Spinal cord (tissue), 10 donors: ENCODE data around the gene PTPN20. TPM values are rescaled to one million over a fixed set of nuclear protein-coding genes. Genes with fewer than 3 reads are reported as not detected.

Source experiments
- DNase-seq, 6 donors: peaks; one replicate each; pipeline versions ENCODE4 v3.0.0 to v3.0.0-alpha.2; 2013 to 2015; ENCODE audit warnings: low spot score in 6 of 6, low read depth in 4 of 6
- H3K27ac ChIP-seq: one replicate; pipeline ENCODE4 v1.5.1; 2013; ENCODE audit warnings: low read depth, low read length, control low read depth
- H3K27me3 ChIP-seq: one replicate; pipeline ENCODE4 v1.6.1; 2013; ENCODE audit warnings: low read length; ENCODE audit not compliant: control insufficient read depth, insufficient read depth
- H3K36me3 ChIP-seq: one replicate; pipeline ENCODE4 v1.6.1; 2013; ENCODE audit warnings: low read length; ENCODE audit not compliant: control insufficient read depth, insufficient read depth
- H3K4me1 ChIP-seq: one replicate; pipeline ENCODE4 v1.6.1; 2013; ENCODE audit warnings: low read length; ENCODE audit not compliant: control insufficient read depth, insufficient read depth
- H3K4me3 ChIP-seq: one replicate; pipeline ENCODE4 v1.5.1; 2013; ENCODE audit warnings: low read depth, low read length, control low read depth
- H3K9me3 ChIP-seq: one replicate; pipeline ENCODE4 v1.6.1; 2013; ENCODE audit warnings: low read length; ENCODE audit not compliant: control insufficient read depth, insufficient read depth
- WGBS: methylation state at CpG from one replicate; pipeline ENCODE4 v1.1.5; 2013; ENCODE audit warnings: missing lambda C conversion rate; ENCODE audit not compliant: insufficient coverage; 5-methylcytosine and 5-hydroxymethylcytosine counted together
- polyA plus RNA-seq, 2 donors: library from polyadenylated mRNA; unstranded; fragments of 120-200 nt; gene quantifications; one replicate each; pipeline ENCODE4 v1.2.1, GENCODE V29; 2013; ENCODE audit not compliant: insufficient read length in 2 of 2
- total RNA-seq, 2 donors: library from RNA; depleted of rRNA in 1 of 2; stranded (reverse); fragments of 120-200 nt in 1 of 2; fragments of >200 nt in 1 of 2; gene quantifications; one replicate each; pipeline versions ENCODE4 v1.2.3 to v1.2.4, GENCODE V29; 2013 to 2014
- donor health status: healthy.

Gene PTPN20
- total and polyA plus RNA-seq, 4 donors: 7.4 to 20.0 (median 12.2) TPM

DNA sequence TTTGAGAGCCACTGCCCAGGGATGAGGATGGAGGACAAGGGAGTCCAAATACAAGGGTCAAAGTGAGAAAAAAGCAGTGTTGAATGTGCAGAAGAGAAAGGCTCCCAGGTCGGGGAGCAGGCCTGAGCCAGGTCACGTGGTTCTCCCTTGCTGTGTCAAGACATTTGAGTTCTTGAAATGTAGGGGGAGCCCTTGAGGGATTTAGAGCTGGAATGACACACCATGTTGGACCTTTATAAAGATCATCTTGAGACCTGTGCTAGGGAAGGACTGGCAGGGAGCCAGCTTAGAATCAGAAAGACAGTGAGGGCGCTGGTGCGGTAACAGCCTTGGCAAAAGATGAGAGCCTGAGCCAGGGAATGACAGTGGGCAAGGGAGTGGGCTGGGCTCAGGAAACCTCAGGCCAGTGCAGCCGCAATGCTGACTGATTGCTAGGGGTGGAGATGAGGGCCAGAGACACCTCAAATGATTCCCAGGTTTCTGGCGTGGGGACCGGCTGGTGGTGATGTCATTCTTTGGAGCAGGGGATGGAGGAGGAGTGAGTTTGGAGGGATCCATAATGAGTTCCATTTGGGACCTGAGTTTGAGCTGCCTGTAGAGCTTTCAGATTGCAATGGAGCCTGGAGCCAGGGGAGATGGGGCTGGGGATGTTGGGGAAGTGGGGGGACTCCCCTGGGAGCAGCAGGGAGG is 120.1 kb downstream of the PTPN20 start:
- no peaks in the 10 kb centered on the region for H3K36me3 ChIP-seq
- peaks cover 20% of the 10 kb centered on the region for H3K4me1 ChIP-seq
- 60% methylated on average over 7 of the region's 7 CpGs for WGBS
- peak in 1 of 6 donors; percentile 62 for DNase-seq
- H3K27ac ChIP-seq: no peak overlapping the region
- no peak overlapping the region for H3K4me3 ChIP-seq
- no peaks in the 10 kb centered on the region for H3K27me3 ChIP-seq
- no peaks in the 10 kb centered on the region for H3K9me3 ChIP-seq

DNA sequence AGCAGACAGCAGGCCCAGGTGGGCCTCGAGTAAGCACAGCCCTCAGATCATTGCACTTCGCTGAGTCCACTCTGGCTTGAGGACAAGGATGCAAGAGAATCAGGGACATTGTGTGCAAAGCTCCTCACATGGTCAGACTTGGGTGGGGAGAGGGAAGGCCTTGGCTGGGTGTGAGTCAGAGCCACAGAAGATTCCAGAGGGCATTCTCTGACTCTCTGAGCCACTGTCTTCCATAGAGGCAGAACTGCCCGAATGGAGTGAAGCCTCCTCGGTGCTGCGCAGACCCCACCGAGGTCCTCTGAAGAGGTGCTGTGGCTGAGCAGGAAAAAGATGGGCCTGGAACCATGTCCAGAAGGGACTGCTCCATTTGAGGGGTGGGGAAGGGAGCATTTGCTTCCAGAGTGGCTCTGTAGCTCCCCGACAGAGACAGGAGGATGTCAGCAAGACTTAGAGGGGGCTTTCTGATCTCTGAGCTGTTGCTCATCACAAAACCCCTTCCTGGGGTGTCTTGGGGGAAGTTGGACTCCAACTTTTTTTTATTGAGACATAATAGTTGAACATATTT is 120.8 kb downstream of the PTPN20 start:
- Histone ChIP-seq H3K27me3 (no peaks in the 10 kb centered on the region), H3K36me3 (no peaks in the 10 kb centered on the region), H3K4me3 (no peak overlapping the region), H3K4me1 (peaks cover 20% of the 10 kb centered on the region), H3K9me3 (no peaks in the 10 kb centered on the region), H3K27ac (no peak overlapping the region)
- DNase-seq: no peak
- 92% methylated on average over 7 of the region's 7 CpGs for WGBS

DNA sequence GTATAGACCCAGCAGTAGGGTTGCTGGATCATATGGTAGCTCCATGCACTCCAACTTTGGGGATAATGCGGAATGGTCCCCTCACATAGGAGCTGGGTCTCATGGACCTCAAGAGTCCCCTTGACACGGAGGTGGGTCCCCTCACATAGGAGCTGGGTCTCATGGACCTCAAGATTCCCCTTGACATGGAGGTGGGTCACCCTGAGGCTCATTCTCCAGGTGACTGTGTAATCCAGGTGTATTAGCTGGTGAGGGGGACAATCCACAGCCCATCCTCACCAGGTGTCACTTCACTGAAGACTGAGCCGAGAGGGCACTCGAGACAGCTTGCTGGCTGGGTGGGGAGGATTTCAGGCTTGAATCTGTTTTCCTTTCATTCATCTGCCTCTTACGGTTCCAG is 121.9 kb downstream of the PTPN20 start:
- no peaks in the 10 kb centered on the region for H3K27me3 ChIP-seq
- no peak for DNase-seq
- H3K36me3 ChIP-seq: no peaks in the 10 kb centered on the region
- no peaks in the 10 kb centered on the region for H3K9me3 ChIP-seq
- no peak overlapping the region for H3K27ac ChIP-seq
- no peak overlapping the region for H3K4me3 ChIP-seq
- WGBS: 94% methylated on average over 3 of the region's 5 CpGs
- peaks cover 20% of the 10 kb centered on the region for H3K4me1 ChIP-seq

DNA sequence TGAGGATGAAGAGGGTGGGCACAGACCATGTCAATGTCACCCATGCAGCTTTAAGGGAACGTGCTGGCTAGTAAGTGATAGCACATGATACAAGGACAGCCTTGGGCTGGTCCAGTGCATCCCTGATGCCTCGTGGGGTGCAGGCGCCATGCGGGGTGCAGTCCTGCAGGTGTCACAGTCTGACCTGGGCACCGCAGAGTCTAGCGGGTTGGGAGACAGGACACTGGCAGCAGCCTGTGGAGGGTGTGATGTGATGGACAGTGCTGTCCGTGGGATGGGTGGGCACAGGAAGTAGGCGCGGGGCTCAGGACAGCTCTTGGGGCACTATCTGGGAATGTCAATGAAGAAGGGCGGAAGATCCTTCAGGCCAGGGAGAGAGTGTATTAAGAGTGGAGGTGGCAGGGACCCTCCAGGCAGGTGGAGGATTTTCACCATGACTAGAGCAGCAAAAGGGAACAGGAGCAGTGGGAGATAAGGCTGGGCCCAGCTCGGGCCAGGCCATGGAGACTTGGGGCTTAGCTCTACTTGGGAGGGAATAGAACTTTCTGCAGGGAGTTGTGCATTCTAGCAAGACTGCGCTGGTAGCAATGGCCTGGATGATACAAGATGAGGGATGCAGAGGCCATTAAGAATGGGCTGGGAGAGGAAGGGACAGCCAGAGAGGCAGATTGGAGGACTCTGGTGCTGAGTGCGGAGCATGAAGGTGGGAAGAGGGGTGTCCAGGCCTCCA is 122.5 kb downstream of the PTPN20 start:
- Histone ChIP-seq H3K27me3 (no peaks in the 10 kb centered on the region), H3K27ac (no peak overlapping the region), H3K36me3 (no peaks in the 10 kb centered on the region), H3K4me3 (no peak overlapping the region), H3K4me1 (peaks cover 20% of the 10 kb centered on the region), H3K9me3 (no peaks in the 10 kb centered on the region)
- DNase-seq: no peak
- WGBS: 93% methylated on average over 13 of the region's 13 CpGs

DNA sequence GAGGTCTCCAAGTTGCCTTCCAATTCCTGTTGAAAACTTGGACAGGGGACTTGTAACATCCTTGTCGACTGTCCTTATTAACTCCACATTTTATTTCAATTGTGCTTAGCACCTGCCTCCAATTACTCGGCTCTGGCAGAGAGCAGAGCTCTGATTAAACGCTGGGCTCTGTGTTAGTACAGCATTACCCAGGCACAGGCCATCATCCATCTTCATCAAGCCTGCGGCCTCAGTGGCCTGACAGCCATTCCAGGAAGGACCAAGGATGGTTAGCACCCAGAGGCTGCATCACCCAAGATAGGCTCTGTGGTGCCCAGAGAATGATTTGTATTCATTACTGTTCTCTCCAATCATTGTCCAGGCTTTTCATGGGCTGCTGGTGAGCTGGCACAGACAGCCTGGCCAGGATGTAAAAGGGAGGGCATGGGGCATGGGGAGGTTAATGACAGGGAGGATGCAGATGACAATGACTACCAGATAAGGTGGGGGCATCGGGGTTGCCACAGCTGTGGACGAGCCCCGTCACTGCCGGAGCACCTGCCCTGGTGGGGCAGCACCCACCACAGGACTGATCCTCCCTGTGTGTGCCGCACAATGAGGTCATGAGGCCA is 123.3 kb downstream of the PTPN20 start:
- Histone ChIP-seq H3K4me1 (peaks cover 21% of the 10 kb centered on the region), H3K27me3 (no peaks in the 10 kb centered on the region), H3K36me3 (no peaks in the 10 kb centered on the region), H3K27ac (no peak overlapping the region), H3K9me3 (no peaks in the 10 kb centered on the region), H3K4me3 (no peak overlapping the region)
- 35% methylated on average over 9 of the region's 9 CpGs for WGBS
- peak in 1 of 6 donors; percentile 74 for DNase-seq

DNA sequence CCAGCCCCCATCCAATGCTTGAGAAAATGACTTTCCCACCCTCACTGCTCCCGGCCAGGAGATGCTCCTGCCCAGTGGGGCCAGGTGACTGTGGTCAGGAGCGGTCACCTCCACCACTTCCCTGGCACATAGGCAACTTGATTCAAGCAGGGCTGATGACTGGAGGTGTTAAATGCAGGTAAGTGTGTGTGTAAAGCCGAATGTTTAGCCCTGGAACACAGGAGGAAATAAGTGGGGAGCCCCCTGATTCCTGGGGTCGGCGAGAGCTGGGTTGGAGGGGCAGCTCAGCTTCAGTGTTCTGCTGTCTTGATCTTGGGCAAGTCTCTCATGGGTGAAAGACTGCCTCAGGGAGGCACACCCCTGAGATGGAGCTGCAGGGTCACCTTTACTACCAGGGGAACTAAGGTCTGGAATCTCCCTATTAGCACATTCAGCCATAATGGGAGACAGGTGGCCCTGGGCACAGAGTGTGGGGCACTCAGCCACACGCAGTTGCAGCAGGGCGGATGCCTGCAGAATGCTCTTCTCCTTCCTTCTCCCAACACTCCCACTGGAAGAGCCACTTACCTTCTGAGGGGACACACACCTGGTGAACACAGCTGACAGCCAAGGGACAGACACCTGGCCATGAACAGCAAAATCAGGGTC is 124.1 kb downstream of the PTPN20 start:
- Histone ChIP-seq H3K27me3 (no peaks in the 10 kb centered on the region), H3K36me3 (no peaks in the 10 kb centered on the region), H3K4me1 (peaks cover 23% of the 10 kb centered on the region), H3K27ac (no peak overlapping the region), H3K9me3 (no peaks in the 10 kb centered on the region), H3K4me3 (no peak overlapping the region)
- WGBS: 90% methylated on average over 5 of the region's 7 CpGs
- no peak for DNase-seq

DNA sequence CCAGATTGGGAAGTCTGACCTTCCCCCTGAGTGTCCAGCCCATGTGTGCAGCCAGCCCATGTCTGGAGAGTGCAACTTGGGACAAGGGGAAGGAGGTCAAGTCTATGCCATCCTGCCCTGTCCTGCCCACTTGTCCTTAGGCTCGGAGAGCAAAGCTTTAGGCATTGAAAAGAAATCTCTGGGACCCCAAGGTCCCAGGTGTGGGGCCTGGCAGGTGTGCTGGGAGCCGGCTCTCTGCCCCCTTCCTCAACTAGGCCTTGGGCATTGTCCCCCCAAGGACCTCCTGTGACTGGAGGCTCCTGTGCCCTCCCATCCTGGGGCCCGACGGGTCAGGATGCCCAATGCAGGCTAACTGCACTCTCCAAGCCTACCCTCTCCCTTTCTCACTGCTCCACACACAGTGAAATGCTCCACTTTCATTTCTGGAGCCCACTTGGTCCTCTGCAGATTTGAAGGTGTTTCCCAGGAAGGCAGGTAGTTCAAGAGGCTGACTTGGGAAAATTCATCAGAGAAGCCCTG is 124.7 kb downstream of the PTPN20 start:
- H3K27ac ChIP-seq: no peak overlapping the region
- H3K4me1 ChIP-seq: peaks cover 21% of the 10 kb centered on the region
- no peak for DNase-seq

DNA sequence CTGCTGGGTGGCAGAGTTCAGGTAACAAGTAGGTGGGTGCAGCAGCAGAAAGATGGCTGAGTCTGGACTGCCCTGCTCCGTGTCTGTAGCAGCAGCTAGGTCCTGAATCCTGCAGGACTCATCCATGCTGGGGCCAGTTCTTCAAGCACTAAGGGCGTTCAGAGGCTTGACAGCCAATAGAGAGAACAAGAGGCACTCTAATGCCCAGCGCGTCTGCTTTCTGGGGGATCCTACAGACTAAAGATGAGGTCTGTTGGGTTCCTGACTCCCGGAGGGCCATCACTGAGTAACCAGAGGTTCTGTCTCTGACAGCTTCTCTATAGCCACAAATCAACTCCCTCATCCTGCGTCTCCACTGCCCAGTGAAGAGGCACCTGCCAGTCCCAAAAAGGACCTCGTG is 125.5 kb downstream of the PTPN20 start:
- H3K36me3 ChIP-seq: no peaks in the 10 kb centered on the region
- no peak overlapping the region for H3K4me3 ChIP-seq
- no peaks in the 10 kb centered on the region for H3K9me3 ChIP-seq
- DNase-seq: no peak
- peaks cover 15% of the 10 kb centered on the region for H3K4me1 ChIP-seq
- no peaks in the 10 kb centered on the region for H3K27me3 ChIP-seq
- no peak overlapping the region for H3K27ac ChIP-seq
- WGBS: 91% methylated on average over 4 of the region's 7 CpGs

More for the DNA sequence above, 124.7 kb downstream of the PTPN20 start:
- WGBS: 88% methylated on average over 4 of the region's 4 CpGs
- Histone ChIP-seq H3K27me3 (no peaks in the 10 kb centered on the region), H3K9me3 (no peaks in the 10 kb centered on the region), H3K36me3 (no peaks in the 10 kb centered on the region), H3K4me3 (no peak overlapping the region)
